DMS53 (cell line): ENCODE data around the gene LRPAP1.
A peak's percentile ranks its signal among the peaks of the same experiment; 100 is the strongest.

Experiments
- DNase-seq: peaks from one replicate; lab custom pipeline; 2025; lab: John Stamatoyannopoulos, UW

LRPAP1 gene

GRCh38 chr4:3472411-3473141, 59.6 kb downstream of the LRPAP1 start:
- peak; percentile 65 for DNase-seq

- no peak for DNase-seq
Observed at GRCh38 chr4:3471886-3472285, 60.3 kb downstream of the LRPAP1 start.

- DNase-seq = no peak
Observed at GRCh38 chr4:3471098-3471760, 61.0 kb downstream of the LRPAP1 start.

- DNase-seq = peak; percentile 49
Observed at GRCh38 chr4:3470244-3471097, 61.8 kb downstream of the LRPAP1 start.

- DNase-seq = no peak
Observed at GRCh38 chr4:3469386-3470243, 62.6 kb downstream of the LRPAP1 start.

GRCh38 chr4:3468804-3469203, 63.4 kb downstream of the LRPAP1 start:
- no peak for DNase-seq

GRCh38 chr4:3468154-3468553, 64.1 kb downstream of the LRPAP1 start:
- DNase-seq = no peak

- no peak for DNase-seq
Observed at GRCh38 chr4:3467601-3468031, 64.6 kb downstream of the LRPAP1 start.

- DNase-seq = no peak
Observed at GRCh38 chr4:3466691-3467600, 65.3 kb downstream of the LRPAP1 start.

- DNase-seq = no peak
Observed at GRCh38 chr4:3465698-3466671, 66.2 kb downstream of the LRPAP1 start.

GRCh38 chr4:3464911-3465697, 67.1 kb downstream of the LRPAP1 start:
- no peak for DNase-seq

- DNase-seq = no peak
Observed at GRCh38 chr4:3464349-3464905, 67.8 kb downstream of the LRPAP1 start.

- no peak for DNase-seq
Observed at GRCh38 chr4:3463556-3464348, 68.5 kb downstream of the LRPAP1 start.

GRCh38 chr4:3462790-3463415, 69.3 kb downstream of the LRPAP1 start, which contains the start of gene DOK7:
Gene DOK7 (plus strand): TSS chr4:3463306. CDS start chr4:3463376, 70 bp downstream.
- DNase-seq = peak; percentile 67

GRCh38 chr4:3462321-3462789, 69.9 kb downstream of the LRPAP1 start:
- DNase-seq = no peak

GRCh38 chr4:3461515-3462291, 70.5 kb downstream of the LRPAP1 start:
- peak; percentile 94 for DNase-seq
